Ishikawa (cell line): ENCODE measurements around the gene AGER.

Experiments
- CEBPB ChIP-seq: IDR thresholded peaks from 2 replicates; pipeline ENCODE4 v1.6.1; 2012
- CREB1 ChIP-seq: IDR thresholded peaks from 2 replicates; pipeline ENCODE4 v1.6.1; 2012; ENCODE audit warnings: low read depth
- EGR1 ChIP-seq: IDR thresholded peaks from 2 replicates; pipeline ENCODE4 v1.6.1; 2012
- EP300 ChIP-seq: IDR thresholded peaks from 2 replicates; pipeline ENCODE4 v1.6.1; 2012; ENCODE audit warnings: borderline replicate concordance
- FOXM1 ChIP-seq: IDR thresholded peaks from 2 replicates; pipeline ENCODE4 v1.6.1; 2012; ENCODE audit warnings: low read depth, borderline replicate concordance
- MAX ChIP-seq: IDR thresholded peaks from 2 replicates; pipeline ENCODE4 v1.6.1; 2012
- RAD21 ChIP-seq: IDR thresholded peaks from 2 replicates; pipeline ENCODE4 v1.6.1; 2012; ENCODE audit warnings: low read depth
- TEAD4 ChIP-seq: IDR thresholded peaks from 2 replicates; pipeline ENCODE4 v1.6.1; 2012
- YY1 ChIP-seq: IDR thresholded peaks from 2 replicates; pipeline ENCODE4 v1.6.1; 2012; ENCODE audit warnings: low read depth
- TF ChIP-seq, protein P1 (sequence below): IDR thresholded peaks from 2 replicates; pipeline ENCODE4 v1.6.1; 2012

GRCh38 chr6:32223258-32224235 lies 39.5 kb upstream of the AGER start, which contains the start of gene NOTCH4:
- TF ChIP-seq CEBPB, result no peak
- TF ChIP-seq RAD21, result no peak
- TF ChIP-seq EGR1, result no peak
- TF ChIP-seq MAX, result no peak
- no peak for TF ChIP-seq EP300
- TF ChIP-seq, protein P1, sequence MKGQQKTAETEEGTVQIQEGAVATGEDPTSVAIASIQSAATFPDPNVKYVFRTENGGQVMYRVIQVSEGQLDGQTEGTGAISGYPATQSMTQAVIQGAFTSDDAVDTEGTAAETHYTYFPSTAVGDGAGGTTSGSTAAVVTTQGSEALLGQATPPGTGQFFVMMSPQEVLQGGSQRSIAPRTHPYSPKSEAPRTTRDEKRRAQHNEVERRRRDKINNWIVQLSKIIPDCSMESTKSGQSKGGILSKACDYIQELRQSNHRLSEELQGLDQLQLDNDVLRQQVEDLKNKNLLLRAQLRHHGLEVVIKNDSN, result no peak
- no peak for TF ChIP-seq CREB1
- TF ChIP-seq TEAD4, result no peak
- no peak for TF ChIP-seq FOXM1
- no peak for TF ChIP-seq YY1
